Thyroid gland (tissue), 4 donors: Measurements from ENCODE around the gene TEX19.

Source experiments
- CTCF ChIP-seq, 6 experiments: fragments of 200-600 bp in 3 of 6; fragments of 450-650 bp in 3 of 6; sonication (generic) in 3 of 6; IDR thresholded peaks; one replicate each; pipeline ENCODE4 v1.5.1; 2016 to 2019; ENCODE audit warnings: antibody characterized with exemption in 6 of 6, mild to moderate bottlenecking in 2 of 6, inconsistent platforms in 1 of 6, moderate library complexity in 1 of 6
- POLR2A ChIP-seq, 2 donors: fragments of 450-650 bp; IDR thresholded peaks; one replicate each; pipeline ENCODE4 v1.6.1; 2017; ENCODE audit warnings: antibody characterized with exemption in 2 of 2, mild to moderate bottlenecking in 2 of 2, moderate library complexity in 1 of 2

- TF ChIP-seq CTCF (IDR thresholded peaks at IDR 0.05): no peak
- no peak for TF ChIP-seq POLR2A (IDR thresholded peaks at IDR 0.05)
These were observed 47.2 kb downstream of the TEX19 start for GRCh38 chr17:82406131-82406671.
